Coronary artery (tissue), 2 donors: ENCODE measurements around the gene C16orf74.

Source experiments
- DNase-seq: peaks from one replicate; pipeline ENCODE4 v3.0.0-alpha.2; 2017; ENCODE audit warnings: low spot score
- H3K27ac ChIP-seq, 2 donors: fragments of 200-600 bp; sonication (generic); one replicate each; pipeline ENCODE4 v1.5.1; 2016 to 2019
- H3K4me3 ChIP-seq: fragments of 200-600 bp; sonication (generic); 2 replicates; pipeline ENCODE4 v1.5.1; 2016; ENCODE audit warnings: mild to moderate bottlenecking, moderate library complexity
- CTCF ChIP-seq: fragments of 200-600 bp; sonication (generic); IDR thresholded peaks from one replicate; pipeline ENCODE4 v1.5.1; 2019; ENCODE audit warnings: antibody characterized with exemption

The C16orf74 gene

GRCh38 chr16:85667841-85668413 lies 83.0 kb downstream of the C16orf74 start:
- DNase-seq = no peak
- Histone ChIP-seq H3K4me3 (no peak overlapping the region), H3K27ac (no peak overlapping the region)
- TF ChIP-seq CTCF = no peak

GRCh38 chr16:85667261-85667660 lies 83.6 kb downstream of the C16orf74 start:
- no peak for TF ChIP-seq CTCF
- Histone ChIP-seq H3K27ac (no peak overlapping the region), H3K4me3 (no peak overlapping the region)
- DNase-seq = no peak

DNA sequence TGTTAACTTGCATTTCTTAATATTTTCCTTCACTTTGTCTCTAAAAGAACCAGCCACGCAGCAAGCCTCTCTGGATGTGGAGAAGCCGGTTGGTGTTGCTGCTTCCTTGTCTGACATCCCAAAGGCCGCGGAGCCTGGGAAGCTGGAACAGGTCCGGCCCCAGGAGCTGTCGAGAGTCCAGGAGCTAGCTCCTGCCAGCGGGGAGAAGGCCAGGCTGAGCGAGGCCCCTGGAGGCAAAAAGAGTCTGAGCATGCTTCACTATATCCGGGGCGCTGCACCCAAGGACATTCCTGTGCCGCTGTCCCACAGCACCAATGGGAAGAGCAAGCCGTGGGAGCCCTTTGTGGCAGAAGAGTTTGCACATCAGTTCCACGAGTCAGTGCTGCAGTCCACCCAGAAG lies 85.0 kb downstream of the C16orf74 start:
- DNase-seq = no peak
- Histone ChIP-seq H3K4me3 (no peak overlapping the region), H3K27ac (no peak overlapping the region)
- no peak for TF ChIP-seq CTCF

GRCh38 chr16:85665373-85665740 lies 85.5 kb downstream of the C16orf74 start:
- Histone ChIP-seq H3K27ac (no peak overlapping the region), H3K4me3 (no peak overlapping the region)
- no peak for DNase-seq
- no peak for TF ChIP-seq CTCF

- TF ChIP-seq CTCF = no peak
- no peak overlapping the region for H3K4me3 ChIP-seq
- no peak overlapping the region for H3K27ac ChIP-seq
- DNase-seq = no peak
Observed at GRCh38 chr16:85664580-85665372, 86.1 kb downstream of the C16orf74 start.

DNA sequence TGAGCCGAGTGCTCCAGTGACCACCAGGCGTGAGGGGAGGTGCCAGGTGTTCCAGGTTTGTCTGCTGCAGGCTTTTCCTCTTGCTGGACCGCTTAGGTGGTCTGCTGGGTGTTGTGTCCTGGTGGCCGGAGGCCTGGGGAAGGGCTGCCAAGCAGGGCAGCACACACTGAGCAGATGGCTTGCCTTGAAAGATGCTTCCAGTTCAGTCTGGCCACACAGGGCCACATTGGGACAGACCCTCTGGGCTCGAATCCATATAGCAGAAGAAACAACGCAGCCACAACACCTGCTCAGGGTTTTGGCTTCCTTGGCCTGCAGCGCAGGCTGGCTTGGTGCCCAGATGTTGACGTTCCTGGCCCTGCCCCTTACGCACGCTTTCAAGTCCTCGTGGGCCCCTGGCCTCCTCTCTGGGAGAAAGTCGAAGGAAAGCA lies 87.0 kb downstream of the C16orf74 start:
- no peak overlapping the region for H3K4me3 ChIP-seq
- DNase-seq = no peak
- TF ChIP-seq CTCF = no peak
- no peak overlapping the region for H3K27ac ChIP-seq
